ENCODE data around the gene CDC6.
A peak's percentile ranks its signal among the peaks of the same experiment; 100 is the strongest.

DNA sequence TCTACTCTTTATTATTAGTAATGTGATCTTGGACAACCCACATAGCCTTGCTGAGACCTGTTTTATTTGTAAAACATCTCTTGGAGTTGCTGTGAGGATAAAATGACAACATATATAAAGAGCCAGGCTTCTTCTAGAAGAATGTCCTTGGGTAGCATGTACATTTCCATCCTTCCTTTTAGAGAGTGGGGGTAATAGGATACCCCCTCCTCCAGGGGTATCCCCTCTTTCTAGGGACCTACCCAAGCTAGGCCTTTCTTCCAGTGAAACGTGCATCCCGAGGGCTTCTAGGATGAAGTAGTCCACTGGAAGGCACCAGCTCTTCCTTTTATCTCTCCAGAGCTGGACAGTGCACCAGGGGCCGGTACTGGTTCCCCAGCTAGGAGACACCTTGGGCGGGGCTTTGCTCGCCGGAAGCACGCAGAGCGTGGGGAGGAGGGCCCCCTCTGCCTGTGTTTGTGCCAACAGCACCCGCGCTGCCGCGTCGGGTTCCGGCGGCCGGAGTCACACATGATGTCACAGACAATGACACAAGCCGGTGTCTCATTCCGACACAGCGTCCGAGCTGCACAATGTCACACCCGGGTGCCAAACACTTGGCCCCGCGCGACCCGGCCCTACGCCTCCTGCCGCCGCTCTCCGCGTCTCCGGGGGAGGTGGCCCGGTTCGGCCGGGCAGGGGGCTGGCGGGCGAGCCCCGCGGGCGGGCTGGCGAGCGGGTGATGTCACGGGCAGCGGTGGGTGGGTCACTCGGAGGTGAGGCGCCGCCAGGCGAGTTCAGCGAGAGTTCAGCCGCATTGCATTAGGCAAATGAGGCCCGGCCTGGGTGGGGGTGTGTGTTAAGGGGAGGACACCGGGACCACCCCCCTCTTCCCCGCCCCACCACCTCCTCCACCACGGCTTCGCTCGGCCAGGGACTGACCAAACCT lies 53.5 kb downstream of the CDC6 start:
- TF ChIP-seq TAF1 (IDR thresholded peaks at IDR 0.05; ENCODE audit: borderline replicate concordance, insufficient read depth, low read length) (peak; percentile 40; the same call in 1 of the 2 replicates), SIN3A (IDR thresholded peaks at IDR 0.05; ENCODE audit: borderline replicate concordance, insufficient read depth, low read length) (peak; percentile 85; the same call in 1 of the 2 replicates)
- TF ChIP-seq, protein P1, sequence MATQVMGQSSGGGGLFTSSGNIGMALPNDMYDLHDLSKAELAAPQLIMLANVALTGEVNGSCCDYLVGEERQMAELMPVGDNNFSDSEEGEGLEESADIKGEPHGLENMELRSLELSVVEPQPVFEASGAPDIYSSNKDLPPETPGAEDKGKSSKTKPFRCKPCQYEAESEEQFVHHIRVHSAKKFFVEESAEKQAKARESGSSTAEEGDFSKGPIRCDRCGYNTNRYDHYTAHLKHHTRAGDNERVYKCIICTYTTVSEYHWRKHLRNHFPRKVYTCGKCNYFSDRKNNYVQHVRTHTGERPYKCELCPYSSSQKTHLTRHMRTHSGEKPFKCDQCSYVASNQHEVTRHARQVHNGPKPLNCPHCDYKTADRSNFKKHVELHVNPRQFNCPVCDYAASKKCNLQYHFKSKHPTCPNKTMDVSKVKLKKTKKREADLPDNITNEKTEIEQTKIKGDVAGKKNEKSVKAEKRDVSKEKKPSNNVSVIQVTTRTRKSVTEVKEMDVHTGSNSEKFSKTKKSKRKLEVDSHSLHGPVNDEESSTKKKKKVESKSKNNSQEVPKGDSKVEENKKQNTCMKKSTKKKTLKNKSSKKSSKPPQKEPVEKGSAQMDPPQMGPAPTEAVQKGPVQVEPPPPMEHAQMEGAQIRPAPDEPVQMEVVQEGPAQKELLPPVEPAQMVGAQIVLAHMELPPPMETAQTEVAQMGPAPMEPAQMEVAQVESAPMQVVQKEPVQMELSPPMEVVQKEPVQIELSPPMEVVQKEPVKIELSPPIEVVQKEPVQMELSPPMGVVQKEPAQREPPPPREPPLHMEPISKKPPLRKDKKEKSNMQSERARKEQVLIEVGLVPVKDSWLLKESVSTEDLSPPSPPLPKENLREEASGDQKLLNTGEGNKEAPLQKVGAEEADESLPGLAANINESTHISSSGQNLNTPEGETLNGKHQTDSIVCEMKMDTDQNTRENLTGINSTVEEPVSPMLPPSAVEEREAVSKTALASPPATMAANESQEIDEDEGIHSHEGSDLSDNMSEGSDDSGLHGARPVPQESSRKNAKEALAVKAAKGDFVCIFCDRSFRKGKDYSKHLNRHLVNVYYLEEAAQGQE (IDR thresholded peaks at IDR 0.05; ENCODE audit: insufficient read depth in 1 of 2, low read depth in 2 of 2, low read length in 2 of 2) = peak; percentile 66 to 84

All from PFSK-1 (cell line).